GM12878 (cell line): ENCODE results near the gene SQOR.

Source experiments
- CREM ChIP-seq: IDR thresholded peaks from 2 replicates; pipeline ENCODE4 v1.6.1; 2014; ENCODE audit warnings: antibody characterized with exemption, low read depth
- CTCF ChIP-seq, 3 experiments: IDR thresholded peaks in 2 of 3; conservative IDR thresholded peaks in 1 of 3; 2 replicates each; pipeline ENCODE4 v1.5.1; 2011; ENCODE audit warnings: low read depth in 3 of 3, low read length in 3 of 3, mild to moderate bottlenecking in 3 of 3, control low read depth in 2 of 3, moderate library complexity in 2 of 3, inconsistent platforms in 1 of 3, mixed read lengths in 1 of 3; ENCODE audit not compliant: control insufficient read depth in 2 of 3, insufficient read depth in 1 of 3; ENCODE audit errors: extremely low read depth in 1 of 3
- FOXK2 ChIP-seq: fragments of 450-650 bp; IDR thresholded peaks from 2 replicates; pipeline ENCODE4 v1.6.1; 2017; ENCODE audit warnings: mild to moderate bottlenecking, moderate library complexity
- HDAC2 ChIP-seq: fragments of 200-600 bp; sonication (generic); IDR thresholded peaks from 2 replicates; pipeline ENCODE4 v1.6.1; 2017
- NFYB ChIP-seq: IDR thresholded peaks from 2 replicates; pipeline ENCODE4 v1.6.1; 2011; ENCODE audit warnings: low read depth, mild to moderate bottlenecking, low read length, improper control_type of control experiment, moderate library complexity; ENCODE audit not compliant: insufficient read depth
- POLR2A ChIP-seq: IDR thresholded peaks from 2 replicates; pipeline ENCODE4 v1.6.1; 2011; ENCODE audit warnings: low read depth, mild to moderate bottlenecking, low read length
- REST ChIP-seq: IDR thresholded peaks from 2 replicates; pipeline ENCODE4 v1.6.1; 2012; ENCODE audit warnings: mild to moderate bottlenecking, low read depth, low read length
- SIN3A ChIP-seq: IDR thresholded peaks from 2 replicates; pipeline ENCODE4 v1.6.1; 2012; ENCODE audit warnings: low read depth, low read length, improper control_type of control experiment

GRCh38 chr15:45669422-45669821 is 34.6 kb downstream of the SQOR start:
- no peak for TF ChIP-seq HDAC2
- no peak for TF ChIP-seq CREM
- TF ChIP-seq FOXK2, result no peak
- no peak for TF ChIP-seq NFYB
- TF ChIP-seq SIN3A, result no peak
- TF ChIP-seq CTCF (IDR thresholded peaks at IDR 0.05 in 2 of 3, conservative IDR thresholded peaks at IDR 0.05 in 1 of 3; ENCODE audit: control insufficient read depth in 2 of 3, extremely low read depth in 1 of 3, insufficient read depth in 1 of 3, low read depth in 3 of 3, low read length in 3 of 3), result no peak
- no peak for TF ChIP-seq POLR2A
- TF ChIP-seq REST, result no peak
